Gastrocnemius medialis (tissue), 4 donors: Measurements from ENCODE around the gene MIB2. TPM values are rescaled to one million over a fixed set of nuclear protein-coding genes. Genes with fewer than 3 reads are reported as not detected.

ENCODE experiments used
- ATAC-seq, 2 donors: fragments of 150-250 bp; one replicate each; pipeline ENCODE4 v1.9.1; 2016
- DNase-seq, 2 donors: peaks; one replicate each; pipeline ENCODE4 v3.0.0-alpha.2; 2019
- H3K27ac ChIP-seq, 4 donors: fragments of 200-600 bp; sonication (generic); 1 replicate in 1 of 4; 2 replicates in 3 of 4; pipeline ENCODE4 v1.5.1; 2016 to 2018; ENCODE audit warnings: mild to moderate bottlenecking in 2 of 4, moderate library complexity in 1 of 4
- H3K27me3 ChIP-seq, 3 donors: fragments of 200-600 bp; sonication (generic) in 2 of 3; 1 replicate in 1 of 3; 2 replicates in 2 of 3; pipeline versions ENCODE4 v1.5.1 to v1.6.0; 2016 to 2019; ENCODE audit warnings: mild to moderate bottlenecking in 1 of 3, moderate library complexity in 1 of 3
- H3K36me3 ChIP-seq, 2 donors: fragments of 200-600 bp; sonication (generic) in 1 of 2; one replicate each; pipeline ENCODE4 v1.5.1; 2017 to 2018
- H3K4me1 ChIP-seq, 2 donors: fragments of 200-600 bp; sonication (generic) in 1 of 2; one replicate each; pipeline ENCODE4 v1.5.1; 2016 to 2017; ENCODE audit warnings: mild to moderate bottlenecking in 2 of 2
- H3K4me3 ChIP-seq, 4 donors: fragments of 200-600 bp; sonication (generic) in 3 of 4; 1 replicate in 1 of 4; 2 replicates in 3 of 4; pipeline ENCODE4 v1.5.1; 2016 to 2019; ENCODE audit warnings: mild to moderate bottlenecking in 2 of 4
- H3K9me3 ChIP-seq, 3 donors: fragments of 200-600 bp; sonication (generic) in 2 of 3; 1 replicate in 1 of 3; 2 replicates in 2 of 3; pipeline ENCODE4 v1.5.1; 2016 to 2019
- POLR2A ChIP-seq, 2 donors: fragments of 450-650 bp; IDR thresholded peaks; one replicate each; pipeline ENCODE4 v1.6.1; 2017; ENCODE audit warnings: antibody characterized with exemption in 2 of 2, mild to moderate bottlenecking in 2 of 2, moderate library complexity in 2 of 2
- in situ Hi-C, 4 donors: fragments of 200-750 bp; cut with MboI; loops; one replicate each; pipeline versions ENCODE4 v1.15.0 to v1.8.0; 2017; ENCODE audit warnings: low sequenced_read_pairs in 4 of 4
- intact Hi-C: fragments of 100-400 bp; cut with DNase I; formaldehyde crosslinking; loops from one replicate; pipeline ENCODE4 v1.15.1; 2023; ENCODE audit warnings: low total_unique reads
- total RNA-seq, 4 donors: library from RNA; depleted of rRNA; stranded (reverse); fragments of >200 nt; gene quantifications; one replicate each; pipeline versions ENCODE4 v1.1.0 to v1.2.3, GENCODE V29; 2016
- TF ChIP-seq, protein P1 (sequence below), 5 experiments: fragments of 450-650 bp in 3 of 5; fragments of 200-600 bp in 2 of 5; sonication (generic) in 2 of 5; IDR thresholded peaks in 4 of 5; conservative IDR thresholded peaks in 1 of 5; 1 replicate in 4 of 5; 2 replicates in 1 of 5; pipeline ENCODE4 v1.5.1; 2016 to 2019; ENCODE audit warnings: antibody characterized with exemption in 5 of 5, mild to moderate bottlenecking in 3 of 5, moderate library complexity in 3 of 5

The MIB2 gene
- total RNA-seq, 4 donors from 2014 or later, result 66.4 to 154 (median 117) TPM

DNA sequence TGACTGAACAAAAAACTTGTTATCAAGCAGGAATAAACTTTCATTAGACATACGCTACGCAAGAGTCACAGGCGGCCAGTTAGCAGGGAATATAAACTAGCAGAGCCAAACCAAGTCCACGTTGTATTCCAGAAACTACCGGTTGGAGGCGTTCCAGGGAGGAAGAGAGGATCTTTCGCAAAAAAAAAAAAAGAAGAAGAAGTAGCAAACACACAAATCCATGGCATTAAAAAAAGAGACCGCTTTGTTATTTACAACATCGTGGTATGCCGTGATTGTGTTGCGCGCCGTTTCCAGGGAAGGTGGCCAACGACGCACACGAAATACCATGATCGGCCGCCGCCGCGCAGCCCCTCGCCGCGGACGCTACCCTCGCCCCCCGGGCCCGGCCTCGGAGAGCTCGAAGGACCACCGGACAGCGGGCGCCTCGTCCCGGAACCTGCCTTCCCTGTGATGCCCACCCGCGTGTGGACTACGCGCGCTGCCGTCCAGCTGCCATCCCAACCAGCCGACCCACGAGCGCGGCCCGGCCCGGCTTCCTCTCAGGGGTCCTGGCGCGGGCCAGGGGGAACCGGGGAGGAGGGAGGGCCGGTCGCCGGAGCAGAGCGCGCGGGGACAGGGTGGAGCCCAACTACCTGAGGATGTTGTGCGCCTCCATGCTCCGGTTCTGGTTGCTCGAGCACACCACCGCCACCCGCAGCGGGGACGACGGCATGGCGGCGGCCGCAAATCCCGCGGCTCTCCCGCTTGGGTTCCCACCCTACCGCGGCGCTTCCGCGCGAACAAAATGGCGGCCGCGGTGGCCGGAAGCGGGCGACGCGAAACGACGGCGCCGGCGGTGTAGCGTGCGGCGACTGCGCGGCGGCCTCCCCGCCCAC, 41.2 kb upstream of the MIB2 start:
- ATAC-seq (peak; percentile 81 to 82), DNase-seq (peak; percentile 31 to 40)
- Histone ChIP-seq H3K9me3 (no peaks in the 10 kb centered on the region), H3K4me3 (peak overlapping the region; percentile 89 to 98 (median 96)), H3K27me3 (no peaks in the 10 kb centered on the region), H3K4me1 (peaks cover 37 to 40% of the 10 kb centered on the region in 2 donors), H3K27ac (peak overlapping the region; percentile 97 to 99 (median 98)), H3K36me3 (no peaks in the 10 kb centered on the region)
- in situ Hi-C loops (no loop called here), intact Hi-C loops (loop anchor here (1.0 to 2.0 kb wide), 4 partner anchors 41 to 175 kb away; partner anchors contain the start of genes ATAD3A, ATAD3B, CCNL2 and MIB2)
- TF ChIP-seq, protein P1, sequence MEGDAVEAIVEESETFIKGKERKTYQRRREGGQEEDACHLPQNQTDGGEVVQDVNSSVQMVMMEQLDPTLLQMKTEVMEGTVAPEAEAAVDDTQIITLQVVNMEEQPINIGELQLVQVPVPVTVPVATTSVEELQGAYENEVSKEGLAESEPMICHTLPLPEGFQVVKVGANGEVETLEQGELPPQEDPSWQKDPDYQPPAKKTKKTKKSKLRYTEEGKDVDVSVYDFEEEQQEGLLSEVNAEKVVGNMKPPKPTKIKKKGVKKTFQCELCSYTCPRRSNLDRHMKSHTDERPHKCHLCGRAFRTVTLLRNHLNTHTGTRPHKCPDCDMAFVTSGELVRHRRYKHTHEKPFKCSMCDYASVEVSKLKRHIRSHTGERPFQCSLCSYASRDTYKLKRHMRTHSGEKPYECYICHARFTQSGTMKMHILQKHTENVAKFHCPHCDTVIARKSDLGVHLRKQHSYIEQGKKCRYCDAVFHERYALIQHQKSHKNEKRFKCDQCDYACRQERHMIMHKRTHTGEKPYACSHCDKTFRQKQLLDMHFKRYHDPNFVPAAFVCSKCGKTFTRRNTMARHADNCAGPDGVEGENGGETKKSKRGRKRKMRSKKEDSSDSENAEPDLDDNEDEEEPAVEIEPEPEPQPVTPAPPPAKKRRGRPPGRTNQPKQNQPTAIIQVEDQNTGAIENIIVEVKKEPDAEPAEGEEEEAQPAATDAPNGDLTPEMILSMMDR (IDR thresholded peaks at IDR 0.05 in 4 of 5, conservative IDR thresholded peaks at IDR 0.05 in 1 of 5), result no peak
- no peak for TF ChIP-seq POLR2A (IDR thresholded peaks at IDR 0.05)

DNA sequence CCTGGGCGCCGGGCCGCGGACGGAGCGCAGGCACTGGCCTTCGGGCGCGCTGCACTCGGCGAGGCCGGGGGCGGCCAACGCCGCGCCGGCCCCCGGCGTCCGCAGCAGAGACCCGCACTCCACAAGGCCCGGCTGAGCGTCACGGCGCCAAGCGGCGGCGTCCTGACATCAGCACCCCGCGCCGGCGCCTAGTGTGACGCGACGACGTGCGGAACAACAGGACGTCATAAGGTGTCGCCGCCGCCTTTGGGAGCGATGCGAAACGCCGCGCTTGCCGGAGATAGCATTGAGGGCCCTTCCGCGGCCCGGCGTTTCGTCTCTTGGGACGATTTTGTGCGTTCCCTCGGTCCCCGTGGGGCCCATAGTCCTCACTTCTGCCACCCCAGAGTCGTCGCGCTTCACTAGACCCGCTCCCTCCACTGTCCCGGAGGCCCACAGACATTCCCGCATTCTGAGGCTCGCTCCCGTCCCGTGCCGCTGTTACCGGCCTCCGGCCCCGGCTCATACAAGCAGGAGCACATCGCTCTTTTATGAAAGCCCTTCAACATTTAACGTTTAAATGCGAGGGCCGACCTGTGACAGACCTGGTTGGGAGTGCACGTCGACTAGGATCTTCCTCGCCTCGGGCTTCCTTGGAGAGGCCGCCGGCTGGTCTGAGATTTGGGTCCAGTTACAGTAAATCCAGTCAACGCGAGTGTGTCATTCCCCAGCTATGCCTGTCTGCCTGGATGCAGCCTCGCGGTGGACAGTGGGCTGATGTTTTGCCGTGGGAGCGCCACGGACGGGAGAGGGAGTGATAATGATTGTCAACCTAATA, 40.4 kb upstream of the MIB2 start, which contains the start of gene SSU72:
Gene SSU72 (minus strand): TSS at position 143 of the 817 bp plus-strand sequence. CDS start 306 bp downstream, outside the sequence.
- H3K4me1 ChIP-seq, result peaks cover 33% of the 10 kb centered on the region in 2 donors
- peak; percentile 82 to 92 for DNase-seq
- no peaks in the 10 kb centered on the region for H3K36me3 ChIP-seq
- in situ Hi-C loops (no loop called here), intact Hi-C loops (loop anchor here (1.0 to 2.0 kb wide), 4 partner anchors 40 to 176 kb away; partner anchors contain the start of genes ATAD3A, ATAD3B, CCNL2 and MIB2)
- peak within 1 kb of the TSS; percentile 89 to 98 (median 96) for H3K4me3 ChIP-seq
- H3K27ac ChIP-seq, result peak within 1 kb of the TSS; percentile 97 to 99 (median 98)
- no peaks in the 10 kb centered on the region for H3K9me3 ChIP-seq
- TF ChIP-seq POLR2A (IDR thresholded peaks at IDR 0.05), result peak; percentile 91 to 96
- TF ChIP-seq, protein P1 (IDR thresholded peaks at IDR 0.05 in 4 of 5, conservative IDR thresholded peaks at IDR 0.05 in 1 of 5), result peak in 2 of 5 experiments; percentile 47 to 66
- no peaks in the 10 kb centered on the region for H3K27me3 ChIP-seq
- ATAC-seq, result peak; percentile 96

DNA sequence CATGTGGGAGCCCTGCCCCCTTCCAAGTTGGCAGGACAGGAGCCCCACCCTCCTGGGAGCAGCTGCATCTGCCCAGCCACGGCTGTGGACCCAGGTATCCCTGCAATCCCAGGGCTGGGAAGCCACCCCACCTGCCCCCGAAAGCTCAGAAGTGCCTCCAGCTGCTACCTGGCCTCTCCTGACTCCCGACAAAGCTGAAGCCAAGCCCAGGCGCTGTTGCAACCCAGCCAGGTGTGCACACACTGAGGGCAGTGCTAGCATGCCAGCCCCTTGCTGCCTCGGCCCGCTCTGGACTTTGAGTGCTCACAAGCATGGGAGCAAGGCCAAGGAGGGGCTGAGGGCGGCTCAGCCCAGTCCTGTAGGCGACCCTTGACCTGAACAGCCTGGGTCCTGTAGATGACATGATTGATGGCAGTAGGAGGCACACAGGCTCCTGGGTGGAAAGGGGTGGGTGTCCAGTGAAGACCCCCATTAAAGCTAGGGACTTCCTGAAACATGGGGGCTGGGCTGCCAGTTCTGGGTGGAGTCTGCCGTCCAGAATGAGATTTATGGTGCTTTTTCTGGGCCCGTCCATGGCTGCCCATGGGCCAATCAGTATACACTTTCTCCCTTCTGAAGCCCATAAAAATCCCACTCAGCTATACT, 37.8 kb upstream of the MIB2 start:
- intact Hi-C loops, result no loop called here
- TF ChIP-seq, protein P1 (IDR thresholded peaks at IDR 0.05 in 4 of 5, conservative IDR thresholded peaks at IDR 0.05 in 1 of 5), result no peak
- TF ChIP-seq POLR2A (IDR thresholded peaks at IDR 0.05), result no peak
- no peak overlapping the region for H3K27ac ChIP-seq
- no peaks in the 10 kb centered on the region for H3K9me3 ChIP-seq
- H3K36me3 ChIP-seq, result no peaks in the 10 kb centered on the region
- ATAC-seq (no peak), DNase-seq (no peak)
- in situ Hi-C loops, result no loop called here
- no peak overlapping the region for H3K4me3 ChIP-seq
- no peaks in the 10 kb centered on the region for H3K27me3 ChIP-seq
- H3K4me1 ChIP-seq, result peaks cover 18 to 22% of the 10 kb centered on the region in 2 donors

- H3K27me3 ChIP-seq, result no peaks in the 10 kb centered on the region
- H3K27ac ChIP-seq, result no peak overlapping the region
- in situ Hi-C loops, result no loop called here
- TF ChIP-seq POLR2A (IDR thresholded peaks at IDR 0.05), result no peak
- TF ChIP-seq, protein P1 (IDR thresholded peaks at IDR 0.05 in 4 of 5, conservative IDR thresholded peaks at IDR 0.05 in 1 of 5), result no peak
- H3K4me1 ChIP-seq, result peaks cover 10 to 12% of the 10 kb centered on the region in 2 donors
- DNase-seq (no peak), ATAC-seq (no peak)
- intact Hi-C loops, result no loop called here
- H3K4me3 ChIP-seq, result no peak overlapping the region
- no peaks in the 10 kb centered on the region for H3K36me3 ChIP-seq
- no peaks in the 10 kb centered on the region for H3K9me3 ChIP-seq
Measured at GRCh38 chr1:1578371-1578940, 36.8 kb upstream of the MIB2 start.
